ENCODE data around the gene PSMD12.
"Not testable (repeated sequence)": the region's sequence is repeated elsewhere in the genome, so short reads cannot be mapped to it uniquely, and the experiment has no call there.

The PSMD12 gene

GRCh38 chr17:67388986-67389385 lies 22.6 kb upstream of the PSMD12 start:
- no peaks in the 10 kb centered on the region for H3K9me3 ChIP-seq (ENCODE audit: insufficient read depth, low read length)
- no peaks in the 10 kb centered on the region for H3K27me3 ChIP-seq (ENCODE audit: low read length)
- no peak overlapping the region for H3K4me2 ChIP-seq (ENCODE audit: low read depth, low read length, poor library complexity, severe bottlenecking)
- H3K9me2 ChIP-seq (replicated peaks; ENCODE audit: insufficient read depth, low read length), result no peaks in the 10 kb centered on the region
- no peaks in the 10 kb centered on the region for H3F3A ChIP-seq (ENCODE audit: insufficient read depth)
- TF ChIP-seq CTCF (IDR thresholded peaks at IDR 0.05; ENCODE audit: insufficient read depth, low read length, poor library complexity, severe bottlenecking) (no peak), EZH2phosphoT487 (conservative IDR thresholded peaks at IDR 0.05; ENCODE audit: low read length) (no peak)
- H2AFZ ChIP-seq (ENCODE audit: low read depth, low read length, severe bottlenecking), result no peak overlapping the region
- H3K79me2 ChIP-seq (ENCODE audit: insufficient read depth, low read length), result no peaks in the 10 kb centered on the region
- no peaks in the 10 kb centered on the region for H3K36me3 ChIP-seq (ENCODE audit: low read length)
- no peak overlapping the region for H3K9ac ChIP-seq (ENCODE audit: low read length)
- no peak overlapping the region for H3K4me3 ChIP-seq (ENCODE audit: insufficient read depth, low read length, poor library complexity, severe bottlenecking)
- 0 out of 2 replicates have a peak, but pooled peaks cover 3% of the 10 kb centered on the region for H4K20me1 ChIP-seq (ENCODE audit: low read depth, low read length)
- H3K27ac ChIP-seq (ENCODE audit: low read depth, low read length), result no peak overlapping the region

- not testable (repeated sequence) for H3K9me3 ChIP-seq (ENCODE audit: insufficient read depth, low read length); H3K79me2 ChIP-seq (ENCODE audit: insufficient read depth, low read length); H2AFZ ChIP-seq (ENCODE audit: low read depth, low read length, severe bottlenecking); H3K4me3 ChIP-seq (ENCODE audit: insufficient read depth, low read length, poor library complexity, severe bottlenecking); H3K9ac ChIP-seq (ENCODE audit: low read length); H3K36me3 ChIP-seq (ENCODE audit: low read length); H3F3A ChIP-seq (ENCODE audit: insufficient read depth); H3K4me2 ChIP-seq (ENCODE audit: low read depth, low read length, poor library complexity, severe bottlenecking); H4K20me1 ChIP-seq (ENCODE audit: low read depth, low read length); H3K27ac ChIP-seq (ENCODE audit: low read depth, low read length); H3K9me2 ChIP-seq (replicated peaks; ENCODE audit: insufficient read depth, low read length); H3K27me3 ChIP-seq (ENCODE audit: low read length)
Observed at GRCh38 chr17:67388536-67388935, 22.2 kb upstream of the PSMD12 start.

- Histone ChIP-seq H4K20me1 (ENCODE audit: low read depth, low read length) (0 out of 2 replicates have a peak, but pooled peaks cover 3% of the 10 kb centered on the region), H3K27me3 (ENCODE audit: low read length) (no peaks in the 10 kb centered on the region), H3K9me2 (replicated peaks; ENCODE audit: insufficient read depth, low read length) (no peaks in the 10 kb centered on the region), H3K9ac (ENCODE audit: low read length) (no peak overlapping the region), H3K27ac (ENCODE audit: low read depth, low read length) (no peak overlapping the region), H3K4me2 (ENCODE audit: low read depth, low read length, poor library complexity, severe bottlenecking) (no peak overlapping the region), H3K9me3 (ENCODE audit: insufficient read depth, low read length) (no peaks in the 10 kb centered on the region), H3F3A (ENCODE audit: insufficient read depth) (no peaks in the 10 kb centered on the region), H2AFZ (ENCODE audit: low read depth, low read length, severe bottlenecking) (no peak overlapping the region), H3K36me3 (ENCODE audit: low read length) (no peaks in the 10 kb centered on the region), H3K4me3 (ENCODE audit: insufficient read depth, low read length, poor library complexity, severe bottlenecking) (no peak overlapping the region), H3K79me2 (ENCODE audit: insufficient read depth, low read length) (no peaks in the 10 kb centered on the region)
- TF ChIP-seq CTCF (IDR thresholded peaks at IDR 0.05; ENCODE audit: insufficient read depth, low read length, poor library complexity, severe bottlenecking) (peak; percentile 67), EZH2phosphoT487 (conservative IDR thresholded peaks at IDR 0.05; ENCODE audit: low read length) (no peak)
Observed at GRCh38 chr17:67386965-67387551, 20.7 kb upstream of the PSMD12 start.

GRCh38 chr17:67385122-67385988 lies 19.0 kb upstream of the PSMD12 start:
- TF ChIP-seq CTCF (IDR thresholded peaks at IDR 0.05; ENCODE audit: insufficient read depth, low read length, poor library complexity, severe bottlenecking) (no peak), EZH2phosphoT487 (conservative IDR thresholded peaks at IDR 0.05; ENCODE audit: low read length) (no peak)
- no peaks in the 10 kb centered on the region for H3K9me2 ChIP-seq (replicated peaks; ENCODE audit: insufficient read depth, low read length)
- no peaks in the 10 kb centered on the region for H3K27me3 ChIP-seq (ENCODE audit: low read length)
- no peak overlapping the region for H2AFZ ChIP-seq (ENCODE audit: low read depth, low read length, severe bottlenecking)
- no peaks in the 10 kb centered on the region for H3F3A ChIP-seq (ENCODE audit: insufficient read depth)
- no peak overlapping the region for H3K9ac ChIP-seq (ENCODE audit: low read length)
- H3K27ac ChIP-seq (ENCODE audit: low read depth, low read length), result no peak overlapping the region
- no peaks in the 10 kb centered on the region for H3K9me3 ChIP-seq (ENCODE audit: insufficient read depth, low read length)
- H3K4me3 ChIP-seq (ENCODE audit: insufficient read depth, low read length, poor library complexity, severe bottlenecking), result no peak overlapping the region
- H3K79me2 ChIP-seq (ENCODE audit: insufficient read depth, low read length), result no peaks in the 10 kb centered on the region
- H3K36me3 ChIP-seq (ENCODE audit: low read length), result no peaks in the 10 kb centered on the region
- 0 out of 2 replicates have a peak, but pooled peaks cover 3% of the 10 kb centered on the region for H4K20me1 ChIP-seq (ENCODE audit: low read depth, low read length)
- H3K4me2 ChIP-seq (ENCODE audit: low read depth, low read length, poor library complexity, severe bottlenecking), result no peak overlapping the region
